OCI-LY1 (cell line): ENCODE measurements around the gene TRIO.

Experiments used
- EZH2 ChIP-seq: fragments of 200-600 bp; sonication (generic), shearing (Covaris generic); IDR thresholded peaks from 2 replicates; pipeline ENCODE4 v1.8.0; 2017; ENCODE audit warnings: borderline replicate concordance, mixed run types, mild to moderate bottlenecking, antibody characterized with exemption, low read length, moderate library complexity, mixed read lengths
- TF ChIP-seq, protein P1 (sequence below): fragments of 200-600 bp; sonication (generic), shearing (Covaris generic); IDR thresholded peaks from 2 replicates; pipeline ENCODE4 v1.5.1; 2017; ENCODE audit warnings: mild to moderate bottlenecking, antibody characterized with exemption, low read length, moderate library complexity, mixed read lengths

DNA sequence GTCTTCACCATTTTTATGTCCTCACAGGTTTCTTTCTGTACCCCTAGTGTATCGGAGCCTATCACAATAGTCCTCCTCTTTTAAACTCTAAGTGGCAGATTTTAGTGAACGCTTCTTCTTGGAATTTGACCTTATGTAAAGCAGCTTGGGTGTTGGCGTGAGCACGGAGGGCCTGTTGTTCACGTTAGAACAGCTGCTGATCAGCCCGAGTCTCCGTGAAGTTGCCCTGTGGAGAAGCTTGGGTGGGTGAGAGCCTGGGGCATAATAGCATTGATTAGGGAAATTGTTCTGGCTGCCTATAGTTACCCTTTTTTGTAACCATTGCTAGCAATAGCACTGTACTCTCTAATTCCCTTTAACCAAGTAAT lies 271.5 kb downstream of the TRIO start:
- TF ChIP-seq, protein P1, sequence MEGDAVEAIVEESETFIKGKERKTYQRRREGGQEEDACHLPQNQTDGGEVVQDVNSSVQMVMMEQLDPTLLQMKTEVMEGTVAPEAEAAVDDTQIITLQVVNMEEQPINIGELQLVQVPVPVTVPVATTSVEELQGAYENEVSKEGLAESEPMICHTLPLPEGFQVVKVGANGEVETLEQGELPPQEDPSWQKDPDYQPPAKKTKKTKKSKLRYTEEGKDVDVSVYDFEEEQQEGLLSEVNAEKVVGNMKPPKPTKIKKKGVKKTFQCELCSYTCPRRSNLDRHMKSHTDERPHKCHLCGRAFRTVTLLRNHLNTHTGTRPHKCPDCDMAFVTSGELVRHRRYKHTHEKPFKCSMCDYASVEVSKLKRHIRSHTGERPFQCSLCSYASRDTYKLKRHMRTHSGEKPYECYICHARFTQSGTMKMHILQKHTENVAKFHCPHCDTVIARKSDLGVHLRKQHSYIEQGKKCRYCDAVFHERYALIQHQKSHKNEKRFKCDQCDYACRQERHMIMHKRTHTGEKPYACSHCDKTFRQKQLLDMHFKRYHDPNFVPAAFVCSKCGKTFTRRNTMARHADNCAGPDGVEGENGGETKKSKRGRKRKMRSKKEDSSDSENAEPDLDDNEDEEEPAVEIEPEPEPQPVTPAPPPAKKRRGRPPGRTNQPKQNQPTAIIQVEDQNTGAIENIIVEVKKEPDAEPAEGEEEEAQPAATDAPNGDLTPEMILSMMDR, result no peak
- TF ChIP-seq EZH2, result no peak
